OCI-LY7 (cell line): ENCODE measurements around the gene COPS3. TPM values are rescaled to one million over a fixed set of nuclear protein-coding genes. Genes with fewer than 3 reads are reported as not detected.
A peak's percentile ranks its signal among the peaks of the same experiment; 100 is the strongest.

Experiments
- Bru-seq: library from RNA; stranded (reverse); fragments of 400-500 nt; gene quantifications from one replicate; lab custom pipeline; 2021; lab: Mats Ljungman, UMichigan
- BruChase-seq, 2 experiments: library from RNA; stranded (reverse); fragments of 400-500 nt; gene quantifications; one replicate each; lab custom pipeline; 2021; lab: Mats Ljungman, UMichigan
- BruUV-seq: library from RNA; stranded (reverse); fragments of 400-500 nt; replicated peaks from 2 replicates; lab custom pipeline; 2021; lab: Mats Ljungman, UMichigan
- CTCF ChIA-PET: fragments of 300-600 bp; sonication (Branson Sonifier 250); formaldehyde crosslinking; loops from one replicate; lab custom pipeline; 2022; ENCODE audit warnings: antibody characterized with exemption; ENCODE audit not compliant: unreplicated experiment; lab: Charles Lee
- POLR2A ChIA-PET: fragments of 300-600 bp; sonication (Branson Sonifier 250); formaldehyde crosslinking; loops from one replicate; lab custom pipeline; 2022; ENCODE audit warnings: antibody characterized with exemption; lab: Charles Lee
- DNase-seq: peaks from one replicate; pipeline ENCODE4 v3.0.0-alpha.2; 2015; ENCODE audit warnings: low spot score
- H2AFZ ChIP-seq: fragments of 200-600 bp; sonication (generic), shearing (Covaris generic); 2 replicates; pipeline ENCODE4 v1.6.1; 2014; ENCODE audit warnings: mild to moderate bottlenecking, antibody characterized with exemption, low read length, moderate library complexity
- H3K27ac ChIP-seq: fragments of 200-600 bp; sonication (generic); 2 replicates; pipeline ENCODE4 v1.5.1; 2014; ENCODE audit warnings: mixed run types, low read depth, mild to moderate bottlenecking, moderate library complexity, low read length, inconsistent platforms; ENCODE audit not compliant: poor library complexity, severe bottlenecking
- H3K36me3 ChIP-seq: fragments of 200-600 bp; sonication (generic); 2 replicates; pipeline ENCODE4 v1.6.1; 2014; ENCODE audit warnings: mild to moderate bottlenecking, antibody characterized with exemption, low read length, moderate library complexity, mixed read lengths; ENCODE audit not compliant: insufficient read depth
- H3K4me1 ChIP-seq: fragments of 200-600 bp; sonication (generic); 2 replicates; pipeline ENCODE4 v1.5.1; 2014; ENCODE audit warnings: mild to moderate bottlenecking, low read length; ENCODE audit not compliant: insufficient read depth, poor library complexity, severe bottlenecking
- H3K4me2 ChIP-seq: fragments of 200-600 bp; sonication (generic); 2 replicates; pipeline ENCODE4 v1.6.1; 2014; ENCODE audit warnings: mild to moderate bottlenecking, low read length
- H3K4me3 ChIP-seq: fragments of 200-600 bp; sonication (generic); 2 replicates; pipeline ENCODE4 v1.5.1; 2014; ENCODE audit warnings: mild to moderate bottlenecking, low read depth, low read length; ENCODE audit not compliant: poor library complexity, severe bottlenecking
- H3K79me2 ChIP-seq: fragments of 200-600 bp; sonication (generic); 2 replicates; pipeline ENCODE4 v1.6.1; 2016; ENCODE audit warnings: low read depth, mild to moderate bottlenecking, low read length, moderate library complexity, mixed read lengths; ENCODE audit not compliant: insufficient read depth
- H3K9me2 ChIP-seq: fragments of 200-600 bp; sonication (generic); 2 replicates; pipeline ENCODE4 v1.6.1; 2016; ENCODE audit warnings: mild to moderate bottlenecking, low read length, mixed read lengths; ENCODE audit not compliant: insufficient read depth
- H3K9me3 ChIP-seq: fragments of 200-600 bp; sonication (generic); 2 replicates; pipeline ENCODE4 v1.6.1; 2014; ENCODE audit warnings: mild to moderate bottlenecking, mixed run types, low read length, mixed read lengths
- H4K20me1 ChIP-seq: fragments of 200-600 bp; sonication (generic); 2 replicates; pipeline ENCODE4 v1.6.1; 2014; ENCODE audit warnings: mild to moderate bottlenecking, antibody characterized with exemption, low read length, moderate library complexity, mixed read lengths; ENCODE audit not compliant: insufficient read depth
- EZH2phosphoT487 ChIP-seq: fragments of 200-600 bp; sonication (generic); IDR thresholded peaks from 2 replicates; pipeline ENCODE4 v1.6.1; 2018; ENCODE audit warnings: low read depth, borderline replicate concordance, mild to moderate bottlenecking, mixed run types, antibody characterized with exemption, low read length, moderate library complexity, mixed read lengths
- intact Hi-C: fragments of 100-400 bp; cut with micrococcal nuclease; formaldehyde crosslinking; loops from one replicate; pipeline ENCODE4 v1.10.0; 2022; ENCODE audit not compliant: unreplicated experiment
- long read RNA-seq: library from polyadenylated mRNA; stranded (forward); transcript quantifications from one replicate; pipeline ENCODE4 v2.0.0, GENCODE V29; 2022
- total RNA-seq, 2 experiments: library from RNA; depleted of rRNA in 1 of 2; stranded (reverse); fragments of >200 nt in 1 of 2; shearing (Covaris generic) in 1 of 2; gene quantifications; 2 replicates each; pipeline ENCODE4 v1.2.3, GENCODE V29; 2014 to 2022
- TF ChIP-seq, protein P1 (sequence below): fragments of 200-600 bp; sonication (generic); conservative IDR thresholded peaks from 2 replicates; pipeline ENCODE4 v1.5.1; 2014; ENCODE audit warnings: mild to moderate bottlenecking, antibody characterized with exemption, low read length, moderate library complexity, mixed read lengths

Gene COPS3
- 69.4 and 83.9 TPM in 2 replicates for total RNA-seq (2014; rRNA removed; shearing (Covaris generic))
- 107 and 113 TPM in 2 replicates for total RNA-seq (2022)
- percentile 86 among the genes with signal in this experiment for Bru-seq, nascent RNA
- percentile 86 among the genes with signal in this experiment for BruChase-seq, experiment 1, labeled RNA remaining after a 6-hour chase
- BruChase-seq, experiment 2, labeled RNA remaining after a 2-hour chase: percentile 84 among the genes with signal in this experiment
- long read RNA-seq, transcript COPS3-201 (12 exons, 1,641 nt): major isoform, 160 of 214 reads
- long read RNA-seq, partial matches to known transcripts: 3 of 214 reads
- long read RNA-seq, other reads (novel, unspliced or antisense): 49 of 214 reads

- H2AFZ ChIP-seq: peak within 1 kb of the TSS; percentile 91
- H3K36me3 ChIP-seq: peaks cover 33% of the 10 kb centered on the region
- ChIA-PET POLR2A (interaction anchor here (0.5 to 1.3 kb wide), 12 partner anchors 13 to 740 kb away, joined by 3 to 5 read pairs (median 3); no protein-coding TSS in a partner anchor), CTCF (no interaction called here)
- TF ChIP-seq, protein P1, sequence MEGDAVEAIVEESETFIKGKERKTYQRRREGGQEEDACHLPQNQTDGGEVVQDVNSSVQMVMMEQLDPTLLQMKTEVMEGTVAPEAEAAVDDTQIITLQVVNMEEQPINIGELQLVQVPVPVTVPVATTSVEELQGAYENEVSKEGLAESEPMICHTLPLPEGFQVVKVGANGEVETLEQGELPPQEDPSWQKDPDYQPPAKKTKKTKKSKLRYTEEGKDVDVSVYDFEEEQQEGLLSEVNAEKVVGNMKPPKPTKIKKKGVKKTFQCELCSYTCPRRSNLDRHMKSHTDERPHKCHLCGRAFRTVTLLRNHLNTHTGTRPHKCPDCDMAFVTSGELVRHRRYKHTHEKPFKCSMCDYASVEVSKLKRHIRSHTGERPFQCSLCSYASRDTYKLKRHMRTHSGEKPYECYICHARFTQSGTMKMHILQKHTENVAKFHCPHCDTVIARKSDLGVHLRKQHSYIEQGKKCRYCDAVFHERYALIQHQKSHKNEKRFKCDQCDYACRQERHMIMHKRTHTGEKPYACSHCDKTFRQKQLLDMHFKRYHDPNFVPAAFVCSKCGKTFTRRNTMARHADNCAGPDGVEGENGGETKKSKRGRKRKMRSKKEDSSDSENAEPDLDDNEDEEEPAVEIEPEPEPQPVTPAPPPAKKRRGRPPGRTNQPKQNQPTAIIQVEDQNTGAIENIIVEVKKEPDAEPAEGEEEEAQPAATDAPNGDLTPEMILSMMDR: no peak
- TF ChIP-seq EZH2phosphoT487: no peak
- H3K4me1 ChIP-seq: peaks cover 25% of the 10 kb centered on the region
- peak; percentile 99 for DNase-seq
- peaks cover 47% of the 10 kb centered on the region for H3K79me2 ChIP-seq
- no peaks in the 10 kb centered on the region for H3K9me3 ChIP-seq
- no TSS peak for BruUV-seq
- H3K4me3 ChIP-seq: peak within 1 kb of the TSS; percentile 80
- no peaks in the 10 kb centered on the region for H3K9me2 ChIP-seq
- intact Hi-C loops: loop anchor here (1.0 kb wide), 1 partner anchor 22 kb away; the partner anchor contains the start of gene NT5M
- H3K4me2 ChIP-seq: peak within 1 kb of the TSS; percentile 88
- peaks cover 20% of the 10 kb centered on the region; the same call in 1 of the 2 replicates for H4K20me1 ChIP-seq
- peak within 1 kb of the TSS; percentile 83 for H3K27ac ChIP-seq
These were observed at the start of gene COPS3 for GRCh38 chr17:17280613-17281549. TSS of gene COPS3 (minus strand) at chr17:17281246. CDS start at chr17:17281186, 60 bp downstream.

GRCh38 chr17:17328251-17328650, 47.2 kb upstream of the COPS3 start:
- H4K20me1 ChIP-seq: no peaks in the 10 kb centered on the region
- H2AFZ ChIP-seq: no peak overlapping the region
- no peak for TF ChIP-seq EZH2phosphoT487
- TF ChIP-seq, protein P1: no peak
- intact Hi-C loops: no loop called here
- no TSS peak for BruUV-seq
- CTCF ChIA-PET: no interaction called here
- POLR2A ChIA-PET: interaction anchor here (0.6 to 0.7 kb wide), 3 partner anchors 10 to 184 kb away, joined by 3 to 7 read pairs (median 4); no protein-coding TSS in a partner anchor
- no peaks in the 10 kb centered on the region for H3K9me2 ChIP-seq
- no peak for DNase-seq
- H3K4me2 ChIP-seq: no peak overlapping the region
- no peaks in the 10 kb centered on the region for H3K4me1 ChIP-seq
- H3K36me3 ChIP-seq: no peaks in the 10 kb centered on the region
- H3K4me3 ChIP-seq: no peak overlapping the region
- H3K9me3 ChIP-seq: no peaks in the 10 kb centered on the region
- H3K79me2 ChIP-seq: no peaks in the 10 kb centered on the region
- no peak overlapping the region for H3K27ac ChIP-seq
